HG03039 (cell line): ENCODE measurements around the gene CCDC126.
"Not testable (repeated sequence)": the region's sequence is repeated elsewhere in the genome, so short reads cannot be mapped to it uniquely, and the experiment has no call there.

ENCODE experiments used
- ATAC-seq: cut with Tn5 transposase; IDR thresholded peaks from one replicate; pipeline ENCODE4 v1.9.1; 2021; ENCODE audit warnings: mild to moderate bottlenecking, moderate library complexity; ENCODE audit not compliant: unreplicated experiment

The CCDC126 gene

GRCh38 chr7:23597094-23598091 is at the start of gene CCDC126:
CCDC126 (plus strand) TSS chr7:23597382; CDS start chr7:23611316, 13,934 bp downstream.
- ATAC-seq: peak; percentile 74

DNA sequence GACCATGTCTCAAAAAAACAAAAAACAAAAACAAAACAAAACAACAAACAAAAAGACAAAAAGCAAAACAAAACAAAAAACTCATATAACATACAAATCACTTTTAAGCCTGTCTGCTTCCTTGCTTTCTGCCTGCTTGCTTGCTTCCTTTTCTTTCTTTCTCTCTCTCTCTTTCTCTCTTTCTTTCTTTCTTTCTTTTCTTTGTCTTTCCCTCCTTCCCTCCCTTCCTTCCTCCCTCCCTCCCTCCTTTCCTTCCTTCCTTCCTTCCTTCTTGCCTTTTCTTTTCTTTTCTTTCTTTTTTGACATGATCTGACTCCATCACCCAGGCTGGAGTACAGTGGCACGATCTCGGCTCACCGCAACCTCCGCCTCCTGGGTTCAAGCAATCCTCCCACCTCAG is 49.5 kb upstream of the CCDC126 start:
- no peak for ATAC-seq

GRCh38 chr7:23558303-23558702 is 38.9 kb upstream of the CCDC126 start:
- ATAC-seq: no peak

DNA sequence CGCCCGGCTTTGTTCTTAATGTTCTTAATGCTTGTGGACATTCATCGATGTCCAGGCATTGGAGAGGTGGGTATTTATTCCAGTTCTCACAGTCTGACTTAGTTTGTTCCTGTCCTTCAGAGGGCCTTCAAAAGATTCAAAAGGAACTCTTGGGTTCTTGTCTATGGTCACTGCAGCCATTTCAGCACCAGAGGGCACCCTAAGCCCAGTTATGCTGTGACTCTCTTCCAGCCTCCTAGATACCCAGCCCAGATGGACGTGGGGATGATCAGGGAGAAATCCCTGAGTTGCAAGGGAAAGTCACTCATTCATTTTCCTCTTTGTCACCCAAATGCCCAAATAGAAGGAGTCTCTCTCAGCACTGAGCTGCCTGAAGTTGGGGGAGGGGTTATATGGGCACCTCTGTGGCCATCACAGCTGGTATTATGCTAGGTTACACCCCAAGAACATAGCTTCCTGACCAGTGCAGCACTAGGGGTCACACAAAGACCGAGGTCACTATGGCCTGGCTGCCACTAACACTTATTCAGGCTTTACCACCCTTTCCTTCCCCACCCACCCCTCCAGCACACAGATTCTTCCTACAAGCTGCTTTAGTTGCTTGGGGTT is 26.5 kb upstream of the CCDC126 start:
- ATAC-seq: peak; percentile 83

DNA sequence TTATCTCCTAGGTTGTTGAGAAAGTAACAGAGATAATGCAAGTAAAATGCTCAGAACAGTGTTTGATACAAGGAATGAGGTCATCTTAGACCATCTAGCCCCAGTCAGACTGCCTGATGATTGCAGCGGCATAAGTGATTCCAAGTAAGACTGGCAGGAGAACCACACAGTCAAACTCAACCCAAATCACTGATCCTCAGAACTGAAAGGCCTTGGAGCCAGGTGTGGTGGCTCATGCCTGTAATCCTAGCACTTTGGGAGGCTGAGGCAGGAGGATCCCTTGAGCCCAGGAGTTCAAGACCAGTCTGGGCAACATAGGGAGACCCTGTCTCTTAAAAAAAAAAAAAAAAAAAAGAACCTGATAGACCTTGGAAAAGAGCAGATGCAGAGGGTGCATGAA is 15.2 kb upstream of the CCDC126 start:
- not testable (repeated sequence) for ATAC-seq

DNA sequence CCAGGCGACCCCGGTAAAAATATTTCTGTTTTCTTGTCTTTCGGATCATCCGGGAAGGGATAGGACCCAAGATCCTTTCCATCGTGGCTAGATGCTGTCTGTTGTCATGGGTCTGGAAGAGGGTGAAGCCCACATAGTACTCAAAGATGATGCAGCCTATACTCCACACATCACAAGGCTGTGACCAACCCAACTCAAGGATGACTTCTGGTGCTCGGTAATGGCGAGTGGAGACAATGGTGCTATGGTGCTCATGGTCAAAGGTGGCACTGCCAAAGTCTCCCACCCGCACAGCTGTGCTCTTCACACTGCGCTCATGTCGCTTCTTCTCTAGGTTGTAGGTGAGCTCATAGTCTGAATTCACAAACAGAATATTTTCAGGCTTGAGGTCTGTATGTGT is 11.9 kb upstream of the CCDC126 start:
- not testable (repeated sequence) for ATAC-seq

DNA sequence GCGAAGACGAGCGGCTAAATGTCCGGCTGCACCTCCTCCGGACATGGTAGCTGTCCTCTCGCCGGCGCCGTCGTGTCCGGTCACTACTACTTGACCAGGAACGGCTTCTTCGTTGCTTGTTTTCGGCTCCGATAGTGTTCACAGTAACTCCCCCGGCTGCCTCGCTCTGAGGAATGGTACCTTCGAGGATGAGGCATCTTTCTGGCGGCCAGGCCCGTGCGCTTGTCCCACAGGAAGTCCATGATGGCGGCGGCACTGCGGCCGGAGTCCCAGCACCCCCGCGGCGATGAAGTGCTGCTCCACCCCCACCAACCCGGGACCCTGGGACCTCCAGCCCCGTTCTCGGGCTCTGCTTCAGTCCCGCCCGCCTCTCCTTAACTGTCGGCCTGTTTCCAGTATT is 11.0 kb upstream of the CCDC126 start:
- no peak for ATAC-seq

- no peak for ATAC-seq
Observed at GRCh38 chr7:23590529-23590928, 6.7 kb upstream of the CCDC126 start.

DNA sequence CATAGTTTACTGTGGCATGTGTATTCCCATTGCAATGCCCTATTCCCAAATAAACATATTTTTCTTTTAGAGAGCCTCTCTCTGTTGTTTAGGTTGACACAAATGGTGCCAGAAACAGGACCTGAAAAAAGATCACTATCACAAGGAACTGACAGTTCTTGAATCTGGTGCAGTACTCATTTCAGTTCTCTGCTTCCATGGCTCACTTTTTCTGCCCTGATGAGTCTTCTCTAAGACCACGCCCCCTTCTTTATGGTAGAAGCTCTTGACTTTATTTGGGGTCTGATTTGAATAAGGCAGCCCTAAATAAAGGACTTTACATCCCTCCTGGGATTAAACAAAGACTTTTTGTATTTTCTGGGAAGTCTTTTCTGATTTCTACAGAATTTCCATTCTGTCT is 3.5 kb upstream of the CCDC126 start:
- no peak for ATAC-seq

- peak; percentile 51 for ATAC-seq
Observed at GRCh38 chr7:23594879-23595604, 2.1 kb upstream of the CCDC126 start.

DNA sequence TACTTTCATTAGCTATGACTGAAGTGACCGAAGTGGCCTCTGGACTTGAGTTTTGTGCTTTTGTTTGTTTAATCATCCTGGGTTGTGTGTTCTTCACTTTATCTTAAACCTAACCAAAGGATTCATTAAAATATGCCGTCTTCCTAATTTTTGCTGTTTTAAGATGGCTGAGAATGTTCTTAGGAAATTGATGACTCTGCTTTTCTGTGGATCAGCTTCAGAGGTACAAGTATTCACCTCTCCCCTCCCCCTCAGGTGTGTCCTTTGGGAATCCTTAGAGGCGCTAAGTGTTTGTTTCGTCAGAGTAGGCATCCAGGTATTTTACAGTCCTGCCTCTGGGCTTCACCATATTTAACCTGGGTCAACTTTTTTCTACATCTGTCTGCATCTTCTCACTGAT is 1.1 kb downstream of the CCDC126 start:
- ATAC-seq: no peak

- ATAC-seq: no peak
Observed at GRCh38 chr7:23600236-23600635, 3.1 kb downstream of the CCDC126 start.

DNA sequence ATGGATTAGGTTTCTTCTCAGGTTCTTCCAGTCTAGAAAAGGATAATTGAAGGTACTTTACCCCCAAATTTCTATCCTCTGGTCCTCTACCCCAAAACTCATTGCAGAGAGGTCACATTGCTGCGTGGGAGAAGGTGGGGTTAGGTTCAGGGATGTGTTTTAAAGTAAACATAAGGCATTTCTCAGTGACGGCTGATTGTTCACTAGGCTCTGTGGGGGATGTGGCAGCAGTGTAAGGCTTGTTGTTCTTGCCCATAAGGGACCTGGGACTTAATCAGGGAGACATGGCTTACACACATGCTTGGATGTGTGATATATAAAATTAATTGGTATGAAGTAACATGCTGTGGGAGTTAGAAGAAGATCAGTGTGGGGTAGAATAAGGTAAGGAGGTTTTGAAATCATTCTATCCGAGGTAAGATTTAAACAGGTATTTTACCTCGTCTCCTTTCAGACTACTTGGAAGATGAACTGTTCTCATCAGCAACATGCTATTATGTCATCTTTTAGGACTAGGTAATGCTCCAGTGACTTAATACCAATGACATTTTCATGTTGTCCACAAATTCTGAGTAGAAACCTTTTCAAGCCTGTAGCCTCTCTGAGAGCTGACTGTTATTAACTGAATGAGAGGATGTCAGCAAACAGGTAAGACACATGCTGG is 6.6 kb downstream of the CCDC126 start:
- no peak for ATAC-seq

- no peak for ATAC-seq
Observed at GRCh38 chr7:23604296-23604640, 7.1 kb downstream of the CCDC126 start.

- ATAC-seq: no peak
Observed at GRCh38 chr7:23607130-23607529, 9.9 kb downstream of the CCDC126 start.

DNA sequence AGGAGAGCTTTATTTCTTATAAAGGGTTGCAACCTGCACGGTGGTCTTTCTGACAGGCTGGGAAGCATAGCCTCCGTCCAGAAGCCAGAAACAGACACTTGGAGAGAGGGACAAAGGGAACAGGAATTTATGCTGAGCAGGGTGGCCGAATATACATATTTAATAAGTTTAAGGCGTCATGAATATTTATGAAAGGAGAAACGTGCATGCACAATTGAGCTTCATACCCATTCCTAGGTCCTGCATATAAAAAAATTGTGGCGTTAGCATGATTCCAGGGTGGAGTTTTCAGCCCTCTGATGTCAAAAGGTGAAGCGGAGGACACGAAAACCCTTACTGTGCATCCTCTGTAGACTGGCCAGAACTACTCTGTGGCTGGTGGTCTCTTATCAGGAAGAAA is 10.7 kb downstream of the CCDC126 start:
- no peak for ATAC-seq

- ATAC-seq: no peak
Observed at GRCh38 chr7:23615331-23615730, 18.1 kb downstream of the CCDC126 start.

GRCh38 chr7:23616593-23616992 is 19.4 kb downstream of the CCDC126 start:
- ATAC-seq: no peak

DNA sequence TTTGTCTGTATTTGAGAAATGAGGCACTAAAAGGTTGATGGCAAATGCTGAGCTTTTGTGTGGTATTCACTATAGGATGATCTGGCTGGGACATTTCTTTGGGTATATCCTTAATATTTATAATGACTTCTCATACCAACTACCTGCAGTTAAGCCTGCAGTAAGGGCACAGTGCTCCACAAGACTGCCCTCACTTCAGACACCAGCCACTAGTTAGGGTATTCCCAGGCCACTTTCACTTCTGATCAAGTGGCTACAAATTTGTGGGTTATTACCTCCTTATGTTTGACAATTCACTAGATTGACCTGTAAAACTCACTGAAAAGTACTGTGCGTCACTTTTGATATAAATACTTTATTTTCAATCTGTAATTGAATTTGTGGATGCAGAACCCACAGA is 20.3 kb downstream of the CCDC126 start:
- no peak for ATAC-seq

GRCh38 chr7:23618241-23618640 is 21.1 kb downstream of the CCDC126 start:
- ATAC-seq: no peak

- ATAC-seq: no peak
Observed at GRCh38 chr7:23619141-23619540, 22.0 kb downstream of the CCDC126 start.
